Ishikawa (cell line): ENCODE results near the gene SACS.

Experiments
- CEBPB ChIP-seq: IDR thresholded peaks from 2 replicates; pipeline ENCODE4 v1.6.1; 2012
- CREB1 ChIP-seq: IDR thresholded peaks from 2 replicates; pipeline ENCODE4 v1.6.1; 2012; ENCODE audit warnings: low read depth
- EGR1 ChIP-seq: IDR thresholded peaks from 2 replicates; pipeline ENCODE4 v1.6.1; 2012
- EP300 ChIP-seq: IDR thresholded peaks from 2 replicates; pipeline ENCODE4 v1.6.1; 2012; ENCODE audit warnings: borderline replicate concordance
- FOXM1 ChIP-seq: IDR thresholded peaks from 2 replicates; pipeline ENCODE4 v1.6.1; 2012; ENCODE audit warnings: low read depth, borderline replicate concordance
- RAD21 ChIP-seq: IDR thresholded peaks from 2 replicates; pipeline ENCODE4 v1.6.1; 2012; ENCODE audit warnings: low read depth
- REST ChIP-seq: IDR thresholded peaks from 2 replicates; pipeline ENCODE4 v1.6.1; 2012; ENCODE audit warnings: low read depth, mild to moderate bottlenecking
- TAF1 ChIP-seq: IDR thresholded peaks from 2 replicates; pipeline ENCODE4 v1.6.1; 2012; ENCODE audit warnings: low read depth, mild to moderate bottlenecking
- TCF12 ChIP-seq: IDR thresholded peaks from 2 replicates; pipeline ENCODE4 v1.6.1; 2012; ENCODE audit warnings: low read depth
- TEAD4 ChIP-seq: IDR thresholded peaks from 2 replicates; pipeline ENCODE4 v1.6.1; 2012
- YY1 ChIP-seq: IDR thresholded peaks from 2 replicates; pipeline ENCODE4 v1.6.1; 2012; ENCODE audit warnings: low read depth
- ZBTB7A ChIP-seq: IDR thresholded peaks from 2 replicates; pipeline ENCODE4 v1.6.1; 2012; ENCODE audit warnings: low read depth
- TF ChIP-seq, protein P1 (sequence below): IDR thresholded peaks from 2 replicates; pipeline ENCODE4 v1.6.1; 2012

DNA sequence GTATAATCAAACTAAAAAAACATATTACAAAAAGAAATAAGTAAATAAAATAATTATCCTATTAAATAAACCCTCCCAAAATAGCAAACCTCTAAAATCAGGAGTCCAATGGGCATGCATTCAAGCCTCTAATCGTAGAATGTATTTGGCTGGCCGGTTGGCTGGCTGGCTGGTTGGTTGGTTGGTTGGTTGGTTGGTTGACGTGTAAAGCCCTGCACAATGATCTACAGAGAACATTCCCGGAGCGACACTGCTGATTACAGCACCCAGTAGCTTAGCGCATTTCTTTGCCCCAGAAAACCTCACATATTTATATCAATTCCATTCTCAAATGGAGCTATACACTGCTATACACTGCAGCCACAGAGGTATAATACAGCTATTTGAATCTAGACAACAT is 65.6 kb downstream of the SACS start:
- TF ChIP-seq RAD21 (no peak), YY1 (no peak), REST (no peak), EGR1 (no peak), CEBPB (no peak), ZBTB7A (no peak), TCF12 (no peak), FOXM1 (no peak), TAF1 (no peak), CREB1 (no peak), EP300 (no peak), TEAD4 (no peak)
- TF ChIP-seq, protein P1, sequence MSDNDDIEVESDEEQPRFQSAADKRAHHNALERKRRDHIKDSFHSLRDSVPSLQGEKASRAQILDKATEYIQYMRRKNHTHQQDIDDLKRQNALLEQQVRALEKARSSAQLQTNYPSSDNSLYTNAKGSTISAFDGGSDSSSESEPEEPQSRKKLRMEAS = no peak
